AG10803 (cell line): ENCODE data around the gene ARMH3.
A peak's percentile ranks its signal among the peaks of the same experiment; 100 is the strongest.

Source experiments
- DNase-seq: peaks from one replicate; pipeline ENCODE4 v3.0.0; 2010; ENCODE audit warnings: low read depth
- H3K4me3 ChIP-seq: 2 replicates; pipeline ENCODE4 v1.5.1; 2011; ENCODE audit warnings: mild to moderate bottlenecking, low read length, control low read depth
- CTCF ChIP-seq: conservative IDR thresholded peaks from 2 replicates; pipeline ENCODE4 v1.5.1; 2011; ENCODE audit warnings: mild to moderate bottlenecking, low read length, control low read depth, inconsistent platforms

Gene ARMH3

GRCh38 chr10:102085336-102085735 is 29.4 kb upstream of the ARMH3 start:
- no peak for TF ChIP-seq CTCF
- no peak overlapping the region for H3K4me3 ChIP-seq
- no peak for DNase-seq

GRCh38 chr10:102083541-102083940 is 27.6 kb upstream of the ARMH3 start:
- H3K4me3 ChIP-seq, result no peak overlapping the region
- TF ChIP-seq CTCF, result no peak
- DNase-seq, result no peak

GRCh38 chr10:102072673-102073527 is 16.9 kb upstream of the ARMH3 start:
- DNase-seq, result peak; percentile 79
- H3K4me3 ChIP-seq, result no peak overlapping the region
- TF ChIP-seq CTCF, result peak; percentile 98

- H3K4me3 ChIP-seq, result no peak overlapping the region
- TF ChIP-seq CTCF, result no peak
- DNase-seq, result no peak
Observed at GRCh38 chr10:102069071-102069470, 13.1 kb upstream of the ARMH3 start.

GRCh38 chr10:102068216-102068615 is 12.2 kb upstream of the ARMH3 start:
- no peak for TF ChIP-seq CTCF
- peak; percentile 12 for DNase-seq
- no peak overlapping the region for H3K4me3 ChIP-seq

- DNase-seq, result no peak
- peak overlapping the region; percentile 83 for H3K4me3 ChIP-seq
- TF ChIP-seq CTCF, result no peak
Observed at GRCh38 chr10:102067091-102067916, 11.3 kb upstream of the ARMH3 start.
